Brain microvascular endothelial cell (primary cell): Measurements from ENCODE around the gene APCDD1.

Experiments used
- DNase-seq: peaks from one replicate; pipeline ENCODE4 v3.0.0-alpha.2; 2020
- H3K27ac ChIP-seq: fragments of 250-450 bp; sonication (Bioruptor Pico); 2 replicates; pipeline ENCODE4 v1.5.1; 2020; ENCODE audit warnings: mild to moderate bottlenecking, moderate library complexity
- H3K27me3 ChIP-seq: fragments of 250-450 bp; sonication (Bioruptor Pico); replicated peaks from 2 replicates; pipeline ENCODE4 v1.5.1; 2020; ENCODE audit warnings: mild to moderate bottlenecking
- H3K36me3 ChIP-seq: fragments of 250-450 bp; sonication (Bioruptor Pico); replicated peaks from 2 replicates; pipeline ENCODE4 v1.5.1; 2020; ENCODE audit warnings: mild to moderate bottlenecking
- H3K4me3 ChIP-seq: 2 replicates; pipeline ENCODE4 v1.5.1; 2011; ENCODE audit warnings: low read depth, mild to moderate bottlenecking, control low read depth, low read length, moderate library complexity
- CTCF ChIP-seq: IDR thresholded peaks from 2 replicates; pipeline ENCODE4 v1.5.1; 2011; ENCODE audit warnings: low read depth, mild to moderate bottlenecking, moderate library complexity, low read length, control low read depth, inconsistent platforms; ENCODE audit errors: missing control alignments
- in situ Hi-C: cut with HindIII; loops from 2 replicates; pipeline ENCODE4 v1.10.0; 2017; ENCODE audit warnings: low sequenced_read_pairs, low pct_ligation_motif_present

Gene APCDD1

GRCh38 chr18:10486362-10486761 lies 31.9 kb downstream of the APCDD1 start:
- in situ Hi-C loops = no loop called here
- no peak for TF ChIP-seq CTCF
- H3K36me3 ChIP-seq = no peaks in the 10 kb centered on the region
- H3K27me3 ChIP-seq = no peaks in the 10 kb centered on the region
- H3K4me3 ChIP-seq = no peak overlapping the region
- no peak overlapping the region for H3K27ac ChIP-seq
- no peak for DNase-seq

GRCh38 chr18:10487154-10487553 lies 32.7 kb downstream of the APCDD1 start:
- Histone ChIP-seq H3K27ac (no peak overlapping the region), H3K27me3 (no peaks in the 10 kb centered on the region), H3K36me3 (no peaks in the 10 kb centered on the region), H3K4me3 (no peak overlapping the region)
- TF ChIP-seq CTCF = no peak
- DNase-seq = no peak
- in situ Hi-C loops = no loop called here

GRCh38 chr18:10488017-10488416 lies 33.6 kb downstream of the APCDD1 start:
- no peak overlapping the region for H3K4me3 ChIP-seq
- TF ChIP-seq CTCF = no peak
- no peak overlapping the region for H3K27ac ChIP-seq
- H3K27me3 ChIP-seq = no peaks in the 10 kb centered on the region
- DNase-seq = no peak
- no peaks in the 10 kb centered on the region for H3K36me3 ChIP-seq
- in situ Hi-C loops = no loop called here

GRCh38 chr18:10490401-10491165 lies 36.1 kb downstream of the APCDD1 start:
- TF ChIP-seq CTCF = no peak
- no peak overlapping the region for H3K4me3 ChIP-seq
- no peak for DNase-seq
- in situ Hi-C loops = no loop called here
- no peaks in the 10 kb centered on the region for H3K27me3 ChIP-seq
- no peaks in the 10 kb centered on the region for H3K36me3 ChIP-seq
- H3K27ac ChIP-seq = no peak overlapping the region

GRCh38 chr18:10495936-10496335 lies 41.5 kb downstream of the APCDD1 start:
- Histone ChIP-seq H3K36me3 (no peaks in the 10 kb centered on the region), H3K4me3 (no peak overlapping the region), H3K27me3 (no peaks in the 10 kb centered on the region), H3K27ac (no peak overlapping the region)
- in situ Hi-C loops = no loop called here
- no peak for DNase-seq
- TF ChIP-seq CTCF = no peak
